HG02759 (cell line): Measurements from ENCODE around the gene RAB25.
"Not testable (repeated sequence)": the region's sequence is repeated elsewhere in the genome, so short reads cannot be mapped to it uniquely, and the experiment has no call there.

Experiments
- ATAC-seq: cut with Tn5 transposase; IDR thresholded peaks from one replicate; pipeline ENCODE4 v1.9.1; 2021; ENCODE audit warnings: mild to moderate bottlenecking, moderate library complexity; ENCODE audit not compliant: unreplicated experiment

Gene RAB25

DNA sequence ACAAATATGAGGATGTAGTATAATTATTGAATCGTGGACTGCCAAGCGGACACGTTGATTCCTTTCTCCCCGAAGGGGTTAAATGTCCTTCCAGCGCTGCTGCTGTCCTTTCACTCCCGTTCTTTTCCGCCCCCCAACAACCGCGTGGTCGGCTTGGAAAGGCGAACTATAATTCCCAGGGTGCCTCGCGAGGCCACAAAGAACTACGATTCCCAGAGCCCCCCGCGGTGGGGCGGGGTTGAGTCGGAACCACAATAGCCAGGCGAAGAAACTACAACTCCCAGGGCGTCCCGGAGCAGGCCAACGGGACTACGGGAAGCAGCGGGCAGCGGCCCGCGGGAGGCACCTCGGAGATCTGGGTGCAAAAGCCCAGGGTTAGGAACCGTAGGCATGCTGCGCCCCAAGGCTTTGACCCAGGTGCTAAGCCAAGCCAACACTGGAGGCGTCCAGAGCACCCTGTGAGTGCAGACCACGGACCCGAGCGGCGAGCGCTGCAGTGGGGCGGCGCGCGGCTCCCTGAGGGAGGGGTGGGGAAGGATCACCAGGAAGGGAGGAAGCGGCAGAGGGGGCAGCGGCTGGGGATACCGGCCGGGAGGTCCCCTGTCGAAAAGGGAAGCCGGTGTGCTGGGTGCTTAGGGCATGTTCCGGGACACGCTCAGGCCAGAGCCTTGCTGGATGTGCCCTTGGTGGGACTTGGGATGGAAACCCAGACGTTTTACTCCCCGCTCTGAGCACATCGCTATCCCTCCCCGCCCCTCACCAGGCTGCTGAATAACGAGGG, 6.3 kb upstream of the RAB25 start, which contains the start of gene LAMTOR2:
TSS of gene LAMTOR2 (plus strand) at position 283 of the 781 bp plus-strand sequence. CDS start at position 391, 108 bp downstream.
- ATAC-seq: peak; percentile 82

DNA sequence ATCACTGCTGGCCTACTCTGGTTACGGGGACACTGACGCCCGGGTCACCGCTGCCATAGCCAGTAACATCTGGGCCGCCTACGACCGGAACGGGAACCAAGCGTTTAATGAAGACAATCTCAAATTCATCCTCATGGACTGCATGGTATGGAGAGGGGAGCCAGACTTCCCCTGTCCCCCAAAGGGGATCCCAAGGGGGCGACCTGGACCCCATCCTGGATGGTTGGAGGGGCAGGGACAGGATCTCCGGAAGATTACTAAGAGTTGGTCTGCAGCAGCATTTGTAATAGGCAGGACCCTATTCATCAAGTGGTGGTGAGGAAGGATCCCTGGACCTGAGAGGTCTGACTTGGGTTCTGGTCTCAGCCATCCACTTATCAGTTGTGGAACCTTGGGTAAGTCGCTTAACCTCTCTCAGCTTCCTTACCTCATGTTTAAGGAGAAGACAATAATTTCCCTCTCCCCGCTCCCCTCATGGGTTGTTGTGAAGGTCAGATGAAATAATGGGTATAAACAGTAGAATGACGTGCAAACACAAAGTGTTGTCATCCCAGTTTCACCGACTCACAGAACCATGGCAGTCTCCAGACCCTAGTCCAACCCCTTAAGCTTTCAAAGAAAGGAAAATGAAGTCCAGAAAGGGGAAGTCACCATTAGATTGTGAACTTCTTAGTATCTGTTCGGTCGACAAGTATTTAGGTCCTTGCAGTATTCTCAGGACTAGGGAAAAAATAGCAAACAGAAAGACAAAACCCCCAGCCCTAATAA, 5.5 kb upstream of the RAB25 start:
- no peak for ATAC-seq

DNA sequence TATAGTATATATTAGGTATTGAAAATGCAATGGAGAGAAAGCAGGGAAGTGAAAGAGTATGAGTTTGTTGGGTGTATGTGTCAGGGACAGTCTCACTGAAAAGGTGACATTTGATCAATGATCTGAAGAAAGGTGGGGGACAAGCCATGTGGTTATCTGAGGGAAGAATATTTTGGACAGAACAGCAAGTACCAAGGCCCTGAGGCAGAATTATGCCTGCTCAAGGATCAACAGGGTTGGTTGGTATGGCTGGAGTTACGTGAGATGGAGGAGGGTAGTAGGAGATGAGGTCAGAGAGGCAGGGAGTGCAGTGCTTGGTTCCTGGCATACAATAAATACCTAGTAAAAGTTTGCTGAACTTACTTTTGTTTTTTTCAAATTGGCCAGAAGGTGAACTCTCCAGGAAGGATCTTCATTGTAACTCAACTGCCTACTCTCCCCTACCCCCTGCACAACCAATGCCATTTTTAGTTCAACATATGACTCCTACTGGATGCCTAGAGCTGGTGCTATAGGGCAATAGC, 4.6 kb upstream of the RAB25 start:
- ATAC-seq: no peak

- ATAC-seq: no peak
Observed at GRCh38 chr1:156062189-156062588, 1.2 kb downstream of the RAB25 start.

GRCh38 chr1:156063997-156064285, 3.0 kb downstream of the RAB25 start:
- no peak for ATAC-seq

GRCh38 chr1:156064615-156065014, 3.7 kb downstream of the RAB25 start:
- ATAC-seq: no peak

DNA sequence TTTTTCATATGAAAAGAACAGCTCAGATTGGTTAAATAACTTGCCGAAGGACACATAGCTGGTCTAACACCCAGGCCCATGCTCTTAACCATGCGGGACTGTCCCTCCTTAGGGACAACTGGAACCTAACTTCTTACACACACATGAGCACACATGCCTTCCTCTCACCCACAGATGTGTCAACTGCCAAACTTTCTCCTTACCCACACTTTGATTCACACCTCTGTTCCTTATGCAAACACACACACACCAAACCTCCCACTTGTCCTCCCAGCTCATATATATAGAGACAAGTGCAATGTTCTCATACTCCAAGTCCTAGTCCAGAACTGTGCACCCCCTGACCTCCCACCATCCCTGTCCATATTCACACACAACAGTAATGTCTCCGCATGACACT, 4.3 kb downstream of the RAB25 start:
- no peak for ATAC-seq

DNA sequence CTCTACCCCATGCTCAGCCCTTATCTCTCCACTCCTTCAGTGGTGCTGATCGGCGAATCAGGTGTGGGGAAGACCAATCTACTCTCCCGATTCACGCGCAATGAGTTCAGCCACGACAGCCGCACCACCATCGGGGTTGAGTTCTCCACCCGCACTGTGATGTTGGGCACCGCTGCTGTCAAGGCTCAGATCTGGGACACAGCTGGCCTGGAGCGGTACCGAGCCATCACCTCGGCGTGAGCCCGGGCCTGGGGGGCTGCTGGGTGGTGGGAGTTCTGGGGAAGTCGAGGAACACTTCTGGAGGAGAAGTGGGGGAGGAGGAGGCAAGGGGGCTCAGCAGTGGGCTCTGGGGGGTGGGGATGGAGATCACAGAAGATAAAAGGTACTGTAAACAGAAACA, 4.9 kb downstream of the RAB25 start:
- ATAC-seq: no peak

GRCh38 chr1:156067262-156067661, 6.3 kb downstream of the RAB25 start:
- no peak for ATAC-seq

DNA sequence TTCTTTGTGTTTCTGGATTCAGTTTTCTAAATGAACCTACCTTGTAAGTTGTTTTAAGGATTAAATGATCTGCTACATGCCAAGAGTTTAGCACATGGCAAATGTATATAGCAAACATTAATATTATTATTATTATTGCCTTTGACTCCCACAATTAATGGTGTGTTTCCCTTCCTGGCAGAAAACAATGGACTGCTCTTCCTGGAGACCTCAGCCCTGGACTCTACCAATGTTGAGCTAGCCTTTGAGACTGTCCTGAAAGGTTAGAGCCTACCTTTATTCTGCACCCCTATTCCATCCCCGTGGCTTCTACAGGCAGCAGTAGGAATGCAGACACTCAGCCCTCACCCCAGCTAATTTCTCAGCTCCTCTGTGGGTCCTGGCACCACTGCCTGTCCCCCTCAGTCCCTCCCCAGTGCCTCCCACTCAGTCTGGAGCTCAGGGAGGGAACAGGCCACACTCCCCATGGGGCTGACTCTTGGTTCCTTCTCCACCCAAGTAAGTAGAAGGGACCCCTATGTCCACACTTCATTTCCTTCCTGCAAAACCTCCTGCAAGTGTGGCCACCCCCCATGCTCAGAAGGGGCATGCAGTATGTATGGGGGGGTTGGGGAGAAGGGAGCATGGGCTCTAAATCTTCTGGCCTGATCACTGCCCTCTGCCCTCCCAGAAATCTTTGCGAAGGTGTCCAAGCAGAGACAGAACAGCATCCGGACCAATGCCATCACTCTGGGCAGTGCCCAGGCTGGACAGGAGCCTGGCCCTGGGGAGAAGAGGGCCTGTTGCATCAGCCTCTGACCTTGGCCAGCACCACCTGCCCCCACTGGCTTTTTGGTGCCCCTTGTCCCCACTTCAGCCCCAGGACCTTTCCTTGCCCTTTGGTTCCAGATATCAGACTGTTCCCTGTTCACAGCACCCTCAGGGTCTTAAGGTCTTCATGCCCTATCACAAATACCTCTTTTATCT, 8.8 kb downstream of the RAB25 start:
- ATAC-seq: no peak

DNA sequence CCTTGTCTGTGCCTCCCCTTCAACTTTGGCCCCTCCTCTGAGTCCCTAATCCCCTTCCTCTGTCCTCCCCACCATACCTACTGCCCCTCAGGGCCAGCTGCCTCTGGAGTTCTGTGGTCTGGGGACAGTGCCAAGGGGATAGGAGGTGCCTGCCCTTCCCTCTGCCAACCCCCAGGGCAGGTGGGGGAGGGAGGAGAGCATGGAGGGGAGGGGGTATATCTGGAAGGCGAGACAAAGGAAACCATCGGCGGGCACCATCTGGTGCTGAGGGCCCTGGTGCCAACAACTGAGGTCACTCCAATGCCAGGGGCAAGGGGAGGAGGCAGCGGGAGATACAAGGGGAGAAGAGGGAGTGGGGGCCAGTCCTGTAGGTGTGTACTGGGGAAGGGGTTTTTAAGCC, 9.6 kb downstream of the RAB25 start:
- no peak for ATAC-seq

GRCh38 chr1:156071332-156071816, 10.4 kb downstream of the RAB25 start:
- ATAC-seq: not testable (repeated sequence)

- ATAC-seq: no peak
Observed at GRCh38 chr1:156072251-156072650, 11.3 kb downstream of the RAB25 start.

DNA sequence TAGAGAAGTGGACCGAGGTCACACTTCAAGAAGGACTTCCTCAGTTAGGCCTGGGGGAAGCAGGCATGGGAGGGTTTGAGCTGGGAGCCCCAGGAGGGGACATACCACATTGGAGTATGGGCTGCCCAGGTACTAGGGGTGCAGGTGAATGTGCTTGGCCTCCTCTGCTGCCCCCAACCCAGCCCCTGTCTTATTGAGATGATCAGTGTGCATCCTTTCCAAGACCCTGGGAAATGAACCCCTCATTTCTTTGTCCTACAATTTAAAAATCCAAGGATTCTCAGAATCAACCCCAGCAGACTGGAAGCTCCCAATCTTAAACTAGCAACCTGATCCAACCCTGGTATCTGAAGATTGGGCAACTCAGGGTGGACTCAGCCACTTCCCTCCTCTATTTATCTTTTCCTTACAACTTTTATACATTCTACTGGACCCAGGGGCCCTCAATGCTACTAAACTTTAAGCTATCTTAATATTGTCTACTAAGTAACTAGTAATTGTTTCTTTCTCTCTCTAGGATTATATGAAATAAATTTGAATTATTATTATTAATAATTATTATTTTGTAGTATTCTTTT, 12.2 kb downstream of the RAB25 start:
- ATAC-seq: no peak

GRCh38 chr1:156073740-156074139, 12.8 kb downstream of the RAB25 start:
- ATAC-seq: no peak

DNA sequence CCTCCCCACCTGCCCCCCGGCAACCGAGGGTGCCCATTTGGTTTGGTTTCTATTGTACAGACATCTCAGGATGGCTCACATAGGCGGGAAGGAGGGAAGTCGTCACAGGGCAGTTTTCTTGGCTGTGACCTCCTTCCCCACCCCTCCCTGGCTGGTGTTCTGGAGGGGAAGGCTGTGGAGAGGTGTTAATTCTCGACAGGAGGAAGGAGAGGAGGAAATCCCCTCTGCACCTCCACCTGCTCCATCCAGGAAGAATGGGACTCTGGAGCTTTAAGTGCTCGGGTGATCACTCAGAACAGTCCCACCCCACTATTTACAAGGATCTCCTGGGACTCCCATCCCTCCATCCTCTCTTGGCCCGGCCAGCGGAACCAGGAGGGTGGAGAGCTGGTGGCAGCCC, 13.7 kb downstream of the RAB25 start:
- no peak for ATAC-seq

- ATAC-seq: no peak
Observed at GRCh38 chr1:156075162-156075561, 14.2 kb downstream of the RAB25 start.

DNA sequence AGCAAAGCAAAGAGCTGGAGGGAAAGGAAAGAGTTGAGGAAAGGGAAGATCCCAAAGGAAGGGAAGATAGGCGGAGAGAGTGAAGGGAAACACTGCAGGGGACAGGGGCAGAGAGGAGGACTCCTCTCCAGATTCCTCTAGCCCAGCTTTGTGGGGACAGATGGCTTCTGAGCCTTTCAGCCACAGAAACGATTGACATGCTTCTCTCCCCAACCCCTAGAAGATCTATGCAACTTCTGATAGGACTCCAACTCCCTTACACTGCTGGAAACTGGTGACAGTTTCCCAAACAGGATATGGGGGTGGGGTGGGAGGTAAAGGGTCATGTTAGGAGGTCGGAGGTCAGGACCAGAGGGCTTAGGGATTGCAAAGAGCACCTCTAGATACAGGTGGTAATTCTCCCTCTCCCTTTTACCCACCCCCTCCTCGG, 14.8 kb downstream of the RAB25 start:
- ATAC-seq: no peak

DNA sequence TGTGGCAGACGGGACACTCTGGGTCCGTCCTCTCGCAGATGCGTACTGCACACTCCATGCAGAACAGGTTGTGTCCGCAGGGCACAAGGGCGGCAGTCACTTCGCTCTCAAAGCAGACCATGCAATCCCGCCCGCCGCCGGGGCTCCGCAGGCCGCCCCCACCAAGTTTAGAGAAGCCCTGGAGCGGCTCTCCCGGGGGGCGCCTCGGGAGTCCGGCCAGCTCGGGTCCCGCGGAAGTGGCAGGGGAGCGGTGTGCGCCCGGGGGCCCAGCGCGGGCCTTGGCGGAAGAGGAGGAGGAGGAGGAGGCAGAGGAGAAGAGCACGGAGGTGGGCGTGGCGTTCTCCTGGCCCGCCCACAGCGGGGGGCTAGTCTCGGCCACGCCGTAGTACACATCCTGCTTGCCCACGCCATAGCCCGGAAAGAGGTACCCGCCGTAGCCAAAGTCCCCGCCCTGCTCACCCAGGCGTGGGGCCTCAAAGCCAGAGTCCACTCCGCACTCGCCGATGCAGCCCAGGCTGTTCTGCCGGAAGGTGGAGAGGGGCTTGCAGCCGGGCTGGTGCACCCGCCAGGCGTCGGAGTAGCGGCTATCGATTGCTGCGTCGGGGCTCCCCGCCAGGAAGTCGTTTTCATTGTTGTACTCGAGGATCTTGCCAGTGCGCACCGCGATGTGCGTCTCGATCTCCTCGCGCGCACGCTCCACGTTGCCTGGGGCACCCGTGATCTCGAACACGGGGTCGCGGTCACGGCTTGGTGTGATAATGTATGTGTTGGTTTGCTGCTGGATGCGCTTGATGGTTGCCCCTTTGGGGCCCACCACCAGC, 15.9 kb downstream of the RAB25 start:
- ATAC-seq: peak; percentile 57

DNA sequence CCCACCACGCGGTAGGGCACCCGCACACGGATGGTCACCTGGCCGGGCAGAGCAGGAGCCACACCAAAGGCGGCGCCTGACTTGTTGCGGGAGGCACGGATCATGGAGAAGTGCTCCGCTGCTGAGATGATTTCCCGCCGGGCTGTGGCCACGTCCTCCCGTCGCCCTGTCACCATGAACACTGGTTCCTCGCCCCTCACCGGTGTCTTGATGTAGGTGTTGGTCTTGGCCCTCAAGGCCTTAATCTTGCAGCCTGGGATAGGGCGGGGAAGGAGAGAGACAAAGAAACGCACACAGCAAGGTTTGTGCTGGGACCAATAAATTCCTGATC, 16.4 kb downstream of the RAB25 start:
- ATAC-seq: no peak
